ENCODE measurements around the gene RPS6KA1. TPM values are rescaled to one million over a fixed set of nuclear protein-coding genes. Genes with fewer than 3 reads are reported as not detected.
"Not testable (repeated sequence)": the region's sequence is repeated elsewhere in the genome, so short reads cannot be mapped to it uniquely, and the experiment has no call there.

Gene RPS6KA1
- total and polyA plus RNA-seq, 8 donors: 13.6 to 32.2 (median 18.4) TPM

DNA sequence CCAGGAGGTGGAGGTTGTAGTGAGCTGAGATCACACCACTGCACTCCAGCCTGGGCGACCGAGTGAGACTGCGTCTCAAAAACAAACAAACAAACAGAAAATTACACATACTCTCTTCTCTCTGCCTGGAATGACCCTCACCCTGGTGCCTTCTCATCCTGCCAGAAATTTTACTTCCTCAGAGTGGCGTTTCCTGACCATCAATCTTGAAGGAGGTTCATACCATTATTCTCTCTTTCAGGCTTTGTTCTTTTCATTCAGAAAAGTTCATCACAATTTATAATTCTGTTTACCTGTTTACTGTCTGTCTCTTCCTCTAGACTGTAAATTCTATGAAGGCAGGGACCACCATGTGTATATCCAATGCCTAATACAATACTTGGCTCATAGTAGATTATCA lies 79.3 kb downstream of the RPS6KA1 start:
- no peak for DNase-seq
- TF ChIP-seq, protein P1, sequence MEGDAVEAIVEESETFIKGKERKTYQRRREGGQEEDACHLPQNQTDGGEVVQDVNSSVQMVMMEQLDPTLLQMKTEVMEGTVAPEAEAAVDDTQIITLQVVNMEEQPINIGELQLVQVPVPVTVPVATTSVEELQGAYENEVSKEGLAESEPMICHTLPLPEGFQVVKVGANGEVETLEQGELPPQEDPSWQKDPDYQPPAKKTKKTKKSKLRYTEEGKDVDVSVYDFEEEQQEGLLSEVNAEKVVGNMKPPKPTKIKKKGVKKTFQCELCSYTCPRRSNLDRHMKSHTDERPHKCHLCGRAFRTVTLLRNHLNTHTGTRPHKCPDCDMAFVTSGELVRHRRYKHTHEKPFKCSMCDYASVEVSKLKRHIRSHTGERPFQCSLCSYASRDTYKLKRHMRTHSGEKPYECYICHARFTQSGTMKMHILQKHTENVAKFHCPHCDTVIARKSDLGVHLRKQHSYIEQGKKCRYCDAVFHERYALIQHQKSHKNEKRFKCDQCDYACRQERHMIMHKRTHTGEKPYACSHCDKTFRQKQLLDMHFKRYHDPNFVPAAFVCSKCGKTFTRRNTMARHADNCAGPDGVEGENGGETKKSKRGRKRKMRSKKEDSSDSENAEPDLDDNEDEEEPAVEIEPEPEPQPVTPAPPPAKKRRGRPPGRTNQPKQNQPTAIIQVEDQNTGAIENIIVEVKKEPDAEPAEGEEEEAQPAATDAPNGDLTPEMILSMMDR (IDR thresholded peaks at IDR 0.05): no peak
- Histone ChIP-seq H3K27ac (no peak overlapping the region), H3K27me3 (no peaks in the 10 kb centered on the region), H3K4me3 (no peak overlapping the region), H3K36me3 (no peaks in the 10 kb centered on the region), H3K9me3 (no peaks in the 10 kb centered on the region), H3K4me1 (no peaks in the 10 kb centered on the region)
- intact Hi-C loops (cut with DNase I): loop anchor here in 1 of 3 donors (10.0 kb wide), 1 partner anchor 186 kb away; no protein-coding TSS in a partner anchor
- no peak for ATAC-seq
- no peak for FAIRE-seq
- WGBS, 2 donors: 52 to 60% methylated on average over 4 of the region's 4 CpGs

DNA sequence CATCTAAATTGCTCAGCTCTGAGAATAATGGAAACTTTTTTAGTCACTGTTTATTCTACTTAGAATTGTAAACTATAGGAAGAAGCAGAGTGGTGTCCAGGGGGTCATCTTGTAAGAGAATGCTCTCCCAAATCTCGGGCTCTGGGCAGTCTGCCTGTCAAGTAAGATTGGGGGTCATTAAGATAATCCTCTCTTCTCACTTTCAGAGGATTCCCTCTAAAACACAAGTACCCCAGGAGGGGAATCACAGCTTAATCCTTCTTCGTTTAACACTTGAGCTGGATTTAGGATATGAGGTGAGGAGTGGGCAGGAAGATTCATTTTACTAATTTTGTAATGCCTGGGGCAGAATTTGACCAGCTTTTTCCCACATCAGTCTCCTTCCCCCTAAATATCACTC lies 81.2 kb downstream of the RPS6KA1 start:
- no peaks in the 10 kb centered on the region for H3K9me3 ChIP-seq
- ATAC-seq (no peak), FAIRE-seq (no peak), DNase-seq (no peak)
- H3K4me3 ChIP-seq: no peak overlapping the region
- H3K36me3 ChIP-seq: no peaks in the 10 kb centered on the region
- TF ChIP-seq, protein P1 (IDR thresholded peaks at IDR 0.05): no peak
- no peaks in the 10 kb centered on the region for H3K4me1 ChIP-seq
- 51 to 67% methylated on average over 2 of the region's 2 CpGs for WGBS, 2 donors
- intact Hi-C loops (cut with DNase I): no loop called here
- no peak overlapping the region for H3K27ac ChIP-seq
- H3K27me3 ChIP-seq: no peaks in the 10 kb centered on the region

DNA sequence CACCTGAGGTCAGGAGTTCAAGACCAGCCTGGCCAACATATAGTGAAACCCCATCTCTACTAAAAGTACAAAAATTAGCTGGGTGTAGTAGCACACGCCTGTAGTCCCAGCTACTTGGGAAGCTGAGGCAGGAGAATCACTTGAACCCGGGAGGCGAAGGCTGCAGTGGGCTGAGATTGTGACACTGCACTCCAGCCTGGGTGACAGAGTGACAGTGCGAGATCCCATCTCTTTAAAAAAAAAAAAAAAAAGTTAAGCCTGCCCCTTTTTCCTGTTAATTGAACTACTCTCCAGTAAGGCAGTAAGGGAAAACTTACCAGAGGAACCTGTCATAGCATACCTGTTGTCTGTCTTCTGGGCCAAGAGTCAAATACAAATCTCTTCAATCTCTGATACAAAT lies 83.1 kb downstream of the RPS6KA1 start:
- intact Hi-C loops (cut with DNase I); FAIRE-seq: not testable (repeated sequence)
- 84 to 86% methylated on average over 4 of the region's 4 CpGs for WGBS, 2 donors

DNA sequence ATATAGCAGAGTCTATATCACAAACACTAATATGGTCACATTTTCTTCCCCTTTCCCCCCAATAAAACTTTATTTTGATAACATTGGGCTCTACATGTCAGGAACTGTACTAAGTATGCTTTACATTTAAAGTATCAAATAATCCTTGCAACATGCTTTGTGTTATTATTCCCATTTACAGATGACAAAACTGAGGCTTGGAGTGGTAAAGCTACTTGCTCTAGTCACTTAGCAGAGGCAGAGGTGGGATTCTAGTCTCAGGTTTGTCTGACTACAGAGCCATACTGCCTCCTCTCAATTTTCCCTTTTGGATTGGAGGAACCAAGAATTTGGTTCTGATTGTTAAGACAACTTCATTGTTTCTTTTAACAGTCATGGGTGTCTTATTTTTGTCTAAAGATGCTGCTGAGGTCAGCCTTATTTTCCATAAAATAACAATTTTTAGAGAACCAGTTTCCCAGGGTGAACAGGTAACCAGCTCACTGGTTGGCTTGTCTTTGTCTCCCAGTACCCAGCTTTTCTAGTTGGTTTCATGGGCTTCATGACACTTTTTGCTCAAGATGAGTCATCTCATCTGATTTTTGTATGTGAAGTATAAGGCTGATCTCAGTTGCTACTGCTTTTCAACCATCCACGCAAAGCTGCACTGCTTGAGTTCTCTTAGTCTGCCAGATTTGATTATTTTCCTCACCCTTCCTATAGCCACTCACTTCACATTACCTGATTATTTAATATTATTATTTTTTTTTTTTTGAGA lies 85.3 kb downstream of the RPS6KA1 start:
- Histone ChIP-seq H3K27ac (no peak overlapping the region), H3K4me3 (no peak overlapping the region), H3K4me1 (peaks cover 0 to 7% (median 4%) of the 10 kb centered on the region in 3 donors), H3K27me3 (no peaks in the 10 kb centered on the region), H3K9me3 (no peaks in the 10 kb centered on the region), H3K36me3 (no peaks in the 10 kb centered on the region)
- no peak for FAIRE-seq
- TF ChIP-seq, protein P1 (IDR thresholded peaks at IDR 0.05): no peak
- DNase-seq: no peak
- 93 to 96% methylated on average over 1 of the region's 1 CpG for WGBS, 2 donors
- intact Hi-C loops (cut with DNase I): no loop called here
- ATAC-seq: no peak

More for the DNA sequence above, 83.1 kb downstream of the RPS6KA1 start:
- H3K4me3 ChIP-seq, H3K4me1 ChIP-seq, H3K27me3 ChIP-seq, ATAC-seq, H3K9me3 ChIP-seq, DNase-seq, H3K36me3 ChIP-seq, H3K27ac ChIP-seq: not testable (repeated sequence)

DNA sequence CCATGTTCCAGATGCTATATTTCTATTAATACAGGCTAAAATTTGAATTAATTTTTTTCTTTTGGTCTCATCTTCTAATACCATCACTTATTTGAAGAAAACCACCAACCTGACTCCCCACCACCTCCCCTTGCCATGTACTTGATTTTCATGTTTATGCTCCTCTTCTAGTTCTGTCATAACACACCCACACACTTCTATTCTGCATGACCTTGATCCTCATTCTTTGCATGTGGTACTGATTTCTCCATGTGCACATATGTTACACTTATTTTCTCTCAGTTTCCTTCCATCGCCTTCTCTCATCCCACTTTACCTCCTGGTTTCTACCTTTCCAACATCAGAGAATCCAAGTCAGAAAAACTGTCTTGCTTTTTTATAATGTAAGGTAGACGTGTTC lies 87.3 kb downstream of the RPS6KA1 start:
- no peaks in the 10 kb centered on the region for H3K9me3 ChIP-seq
- DNase-seq (no peak), FAIRE-seq (no peak), ATAC-seq (no peak)
- no peak overlapping the region for H3K4me3 ChIP-seq
- H3K27me3 ChIP-seq: no peaks in the 10 kb centered on the region
- 77 to 82% methylated on average over 2 of the region's 2 CpGs for WGBS, 2 donors
- no peak overlapping the region for H3K27ac ChIP-seq
- intact Hi-C loops (cut with DNase I): no loop called here
- H3K4me1 ChIP-seq: peaks cover 0 to 7% (median 5%) of the 10 kb centered on the region in 3 donors
- TF ChIP-seq, protein P1 (IDR thresholded peaks at IDR 0.05): no peak
- no peaks in the 10 kb centered on the region for H3K36me3 ChIP-seq

All from pancreas (tissue), 10 donors.